Stimulated activated CD4-positive, alpha-beta T cell treated with anti-CD3 and anti-CD28 coated beads, Interleukin-1b, Interleukin-23, amount 100 ng/mL, for 48 hours (primary cell): Measurements from ENCODE around the gene ITPRID1.
"Not testable (repeated sequence)": the region's sequence is repeated elsewhere in the genome, so short reads cannot be mapped to it uniquely, and the experiment has no call there.

Experiments used
- DNase-seq: peaks from one replicate; pipeline ENCODE4 v3.0.0-alpha.2; 2020

ITPRID1 gene

DNA sequence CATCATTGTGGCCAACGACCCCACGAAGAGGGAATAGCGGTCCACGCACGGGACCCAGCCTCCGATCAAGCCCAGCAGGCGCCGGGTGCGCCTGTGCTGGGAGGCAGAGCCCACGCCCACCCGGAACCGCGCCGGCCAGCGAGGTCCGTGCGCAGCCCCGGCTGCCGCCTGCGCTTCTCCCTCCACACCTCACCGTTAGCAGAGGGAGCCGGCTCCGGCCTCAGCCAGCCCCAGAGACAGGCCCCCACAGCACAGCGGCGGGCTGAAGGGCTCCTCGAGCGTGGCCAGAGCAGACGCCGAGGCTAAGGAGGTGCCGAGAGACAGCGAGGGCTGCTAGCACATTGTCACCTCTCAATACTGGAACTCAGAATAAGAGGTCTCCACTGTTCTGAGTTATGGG lies 3.6 kb downstream of the ITPRID1 start:
- no peak for DNase-seq

GRCh38 chr7:31518766-31519165 lies 4.9 kb downstream of the ITPRID1 start:
- DNase-seq = no peak

DNA sequence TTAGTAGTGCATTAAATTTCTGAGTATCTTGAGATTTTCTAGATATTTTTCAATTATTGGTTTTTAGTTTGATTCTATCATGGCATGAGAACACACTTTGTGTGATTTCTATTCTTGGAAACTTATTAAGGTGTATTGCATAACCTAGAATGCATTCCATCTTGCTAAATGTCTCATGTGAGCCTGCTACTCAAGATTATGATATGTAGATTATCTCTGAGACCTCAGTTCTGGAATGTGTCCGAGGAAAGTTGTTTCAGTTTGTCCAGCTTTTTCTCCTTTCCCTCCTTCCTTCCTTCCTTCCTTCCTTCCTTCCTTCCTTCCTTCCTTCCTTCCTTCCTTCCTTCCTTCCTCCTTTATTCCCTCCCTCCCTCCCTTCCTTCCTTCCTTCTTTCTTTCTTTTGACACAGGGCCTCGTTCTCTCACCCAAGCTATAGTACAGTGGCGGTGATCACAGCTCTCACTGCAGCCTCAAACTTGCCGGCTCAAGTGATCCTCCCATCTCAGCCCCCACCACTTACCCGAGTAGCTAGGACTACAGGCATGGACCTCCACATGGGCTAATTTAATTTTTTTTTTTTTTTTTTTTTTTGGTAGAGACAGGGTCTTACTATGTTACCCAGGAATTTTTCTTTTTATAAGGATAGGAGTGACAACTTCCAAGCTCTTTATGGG lies 7.6 kb downstream of the ITPRID1 start:
- DNase-seq = no peak

- DNase-seq = no peak
These were observed 13.0 kb downstream of the ITPRID1 start for GRCh38 chr7:31526864-31527263.

GRCh38 chr7:31529103-31529502 lies 15.2 kb downstream of the ITPRID1 start:
- DNase-seq = no peak

DNA sequence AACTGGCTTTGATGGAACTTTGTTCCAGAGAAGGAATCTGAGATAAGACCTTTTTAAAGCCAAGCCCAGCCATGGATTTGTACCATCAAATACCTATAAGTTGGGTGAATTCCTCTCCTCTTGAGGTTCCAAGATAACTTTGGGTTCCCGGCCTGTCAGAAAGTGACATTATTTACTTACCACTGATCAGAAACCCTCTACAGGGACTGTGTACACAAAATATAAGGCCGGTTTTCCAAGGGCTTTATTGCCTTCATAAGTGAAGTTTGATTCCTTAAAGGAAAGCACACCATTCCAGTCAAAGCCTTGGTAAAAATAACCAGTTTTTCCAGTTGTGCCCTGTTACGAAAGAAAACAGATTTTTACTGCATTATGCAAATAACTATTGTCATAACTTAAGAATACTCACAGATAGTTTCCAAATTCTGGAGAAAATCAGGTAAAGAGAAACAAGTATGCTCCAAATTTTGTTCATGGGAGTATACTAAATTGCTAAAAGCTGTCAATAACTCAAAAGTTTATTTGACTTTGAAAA lies 26.8 kb downstream of the ITPRID1 start:
- DNase-seq = not testable (repeated sequence)

- no peak for DNase-seq
These were observed 31.7 kb downstream of the ITPRID1 start for GRCh38 chr7:31545549-31545948.

- no peak for DNase-seq
These were observed 35.7 kb downstream of the ITPRID1 start for GRCh38 chr7:31549611-31550010.

- DNase-seq = no peak
These were observed 36.5 kb downstream of the ITPRID1 start for GRCh38 chr7:31550432-31550831.

GRCh38 chr7:31553661-31554081 lies 39.8 kb downstream of the ITPRID1 start:
- no peak for DNase-seq

DNA sequence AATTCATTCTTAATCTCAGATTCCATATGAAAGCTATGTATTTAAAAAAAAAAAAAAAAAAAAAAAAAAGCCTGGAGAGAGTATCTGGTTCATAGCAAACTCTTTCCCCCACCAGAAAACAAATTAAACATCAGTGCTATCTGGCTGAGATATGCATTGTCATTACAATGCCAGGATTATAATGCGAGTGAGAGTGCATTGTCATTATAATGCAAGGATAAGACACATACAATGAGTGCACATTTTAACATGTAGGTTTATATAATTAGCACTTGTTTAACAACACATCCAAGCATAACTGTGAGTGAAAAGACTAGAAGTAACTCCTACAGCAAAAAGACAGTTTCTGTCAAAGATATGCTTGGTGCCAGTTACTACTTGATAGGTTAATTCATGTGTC lies 48.1 kb downstream of the ITPRID1 start:
- no peak for DNase-seq

DNA sequence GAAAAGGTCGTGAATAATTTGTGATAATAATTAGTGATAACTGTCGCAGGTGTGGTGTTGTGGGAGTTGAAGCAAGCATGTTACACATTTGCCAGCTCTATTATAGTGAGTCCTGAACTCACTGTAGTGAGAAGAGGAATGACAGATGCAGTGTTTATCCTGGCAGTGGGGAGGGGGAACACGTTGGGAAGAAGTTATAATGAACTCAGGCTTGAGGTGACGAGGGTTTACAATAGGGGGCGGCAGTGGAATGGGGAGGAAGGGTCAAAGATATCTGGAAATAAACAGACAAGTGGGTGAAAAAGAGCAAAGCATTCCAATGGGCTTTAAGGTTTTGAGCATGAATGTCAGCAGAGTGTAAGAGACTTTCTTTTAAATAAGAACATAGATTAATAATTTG lies 49.6 kb downstream of the ITPRID1 start:
- DNase-seq = no peak

DNA sequence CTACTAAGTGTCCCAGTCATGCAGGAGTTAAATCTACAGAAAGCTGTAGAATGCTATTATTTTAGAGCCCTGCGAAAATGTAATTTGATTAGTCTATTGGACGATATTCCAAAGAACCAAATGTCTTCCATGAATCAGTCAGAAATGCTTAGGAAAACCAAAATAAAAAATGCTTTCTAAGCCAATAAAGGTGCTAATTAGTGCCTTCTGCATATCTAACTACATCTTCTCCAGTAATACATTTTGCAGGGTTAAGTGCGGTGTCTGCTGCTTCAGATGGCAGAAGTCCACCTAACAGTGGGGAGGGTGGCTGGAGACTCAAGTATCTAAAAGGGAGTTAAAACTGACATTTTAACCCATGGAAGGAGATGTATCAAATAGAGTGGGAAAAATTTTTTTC lies 50.1 kb downstream of the ITPRID1 start:
- no peak for DNase-seq

DNA sequence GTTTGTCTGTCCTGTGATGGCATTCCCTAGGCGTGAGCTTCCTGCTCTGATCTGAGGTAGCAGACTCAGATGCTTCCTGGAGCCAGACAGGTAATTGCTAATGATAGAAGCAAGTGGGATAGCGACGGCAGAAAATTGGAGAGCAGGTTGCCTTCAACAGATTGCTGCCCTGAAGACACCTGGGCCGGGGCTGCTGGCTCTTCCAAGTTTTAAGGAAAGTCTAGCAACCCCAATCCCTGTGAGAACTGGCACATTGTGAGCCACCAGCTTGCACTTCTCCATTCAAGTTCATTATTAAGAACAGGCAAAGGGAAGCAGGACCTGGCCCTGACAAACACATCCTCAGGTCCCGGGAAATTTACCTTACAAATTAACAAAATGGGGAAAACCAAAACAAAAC lies 50.8 kb downstream of the ITPRID1 start:
- no peak for DNase-seq

DNA sequence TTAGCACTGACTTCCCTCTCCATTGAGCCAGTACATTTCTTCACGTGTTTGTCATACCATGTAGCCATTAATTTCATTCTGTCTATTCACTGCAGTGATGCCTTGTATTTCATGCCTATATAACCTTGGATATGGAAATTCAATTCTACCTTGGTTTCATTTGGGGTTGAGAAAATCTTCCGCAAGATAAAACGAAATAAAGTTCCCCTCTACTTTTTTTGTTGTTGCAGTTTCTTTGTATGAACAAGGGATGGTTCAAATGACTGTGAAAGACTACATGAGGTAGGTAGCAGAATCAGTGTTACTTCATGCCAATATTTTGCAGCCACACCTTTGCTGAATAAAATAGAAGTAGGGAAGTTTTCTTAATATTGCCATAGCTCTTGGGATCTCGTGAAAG lies 55.6 kb downstream of the ITPRID1 start:
- no peak for DNase-seq

DNA sequence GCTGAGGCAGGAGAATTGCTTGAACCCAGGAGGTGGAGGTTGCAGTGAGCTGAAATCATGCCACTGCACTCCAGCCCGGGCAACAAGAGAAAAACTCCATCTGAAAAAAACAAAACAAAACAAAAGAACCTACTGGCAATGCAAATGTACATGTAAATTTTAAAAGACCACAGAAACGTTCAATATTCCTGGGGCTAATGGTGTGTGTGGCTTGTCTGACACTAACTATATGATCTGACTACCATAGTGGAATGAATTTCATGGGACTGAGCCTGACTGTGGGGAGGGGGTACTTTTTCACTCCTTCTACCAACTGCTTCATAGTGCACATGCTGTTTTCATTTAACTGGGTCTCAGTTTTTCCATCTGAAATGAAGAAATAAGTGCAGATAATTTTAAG lies 69.6 kb downstream of the ITPRID1 start:
- no peak for DNase-seq

- DNase-seq = no peak
These were observed 70.1 kb downstream of the ITPRID1 start for GRCh38 chr7:31583942-31584341.

DNA sequence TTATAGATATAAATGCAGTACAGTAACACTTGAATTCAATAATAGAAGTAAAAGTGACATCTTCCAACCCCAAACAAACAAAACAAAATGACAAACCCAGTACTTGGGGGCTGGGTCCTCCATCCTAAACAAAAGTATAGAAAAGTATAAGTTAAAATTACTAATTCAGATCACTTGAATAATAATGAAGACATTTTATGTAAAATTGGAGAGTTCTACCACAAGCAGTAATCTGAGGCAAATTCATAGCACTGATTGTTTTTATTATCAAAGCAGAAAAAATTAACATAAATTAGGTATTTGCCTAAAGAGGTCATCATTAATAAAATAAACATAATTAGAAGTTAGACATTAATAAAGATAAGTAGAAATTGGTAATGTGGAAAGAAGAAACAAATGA lies 81.5 kb downstream of the ITPRID1 start:
- DNase-seq = no peak

DNA sequence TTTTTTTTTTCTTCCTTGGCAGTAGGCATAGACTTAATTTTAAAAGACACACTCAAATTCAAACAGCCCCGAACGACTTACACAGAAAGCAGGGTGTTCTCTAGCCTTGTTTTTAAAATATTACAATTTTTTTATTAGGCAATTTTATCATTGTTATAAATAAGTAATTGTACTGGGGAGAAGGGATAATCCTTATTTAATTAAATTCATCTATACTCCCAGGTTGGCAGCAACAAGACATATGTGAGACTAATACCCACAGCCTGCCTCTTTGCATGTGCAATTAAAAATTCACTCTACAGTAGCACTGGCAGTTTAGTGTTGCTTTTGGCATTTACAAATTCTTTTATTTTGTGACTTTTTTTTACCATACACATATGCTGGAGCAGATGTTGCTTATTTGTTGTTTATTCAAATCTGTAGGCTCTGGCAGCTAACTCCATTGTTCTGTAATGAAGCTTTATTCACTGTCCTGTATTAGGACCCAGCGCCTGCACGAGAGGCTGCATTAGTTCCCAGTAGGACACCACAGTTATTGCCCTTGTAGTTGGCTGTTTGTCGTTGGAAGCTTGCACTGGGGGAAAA lies 88.2 kb downstream of the ITPRID1 start:
- no peak for DNase-seq

GRCh38 chr7:31603046-31603445 lies 89.2 kb downstream of the ITPRID1 start:
- DNase-seq = no peak

GRCh38 chr7:31613604-31614003 lies 99.7 kb downstream of the ITPRID1 start:
- no peak for DNase-seq

DNA sequence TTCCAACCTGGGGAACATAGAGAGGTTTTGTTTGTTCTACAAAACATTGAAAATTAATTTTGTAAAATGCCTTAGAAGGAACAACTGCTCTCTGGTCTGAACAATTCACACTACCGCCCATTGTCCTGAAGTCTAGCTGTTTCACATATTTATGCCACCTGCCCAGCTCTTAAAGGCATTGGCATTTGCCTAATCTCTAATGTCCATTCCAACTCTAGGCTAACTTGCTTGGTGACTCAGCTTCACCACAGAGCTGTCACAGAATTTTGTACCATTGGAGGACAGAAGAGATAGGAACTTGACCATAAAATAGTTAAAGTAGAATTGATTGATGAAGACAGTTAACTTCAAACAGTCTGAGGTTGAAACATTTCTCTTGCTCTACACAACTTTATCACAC lies 119.6 kb downstream of the ITPRID1 start:
- DNase-seq = no peak

DNA sequence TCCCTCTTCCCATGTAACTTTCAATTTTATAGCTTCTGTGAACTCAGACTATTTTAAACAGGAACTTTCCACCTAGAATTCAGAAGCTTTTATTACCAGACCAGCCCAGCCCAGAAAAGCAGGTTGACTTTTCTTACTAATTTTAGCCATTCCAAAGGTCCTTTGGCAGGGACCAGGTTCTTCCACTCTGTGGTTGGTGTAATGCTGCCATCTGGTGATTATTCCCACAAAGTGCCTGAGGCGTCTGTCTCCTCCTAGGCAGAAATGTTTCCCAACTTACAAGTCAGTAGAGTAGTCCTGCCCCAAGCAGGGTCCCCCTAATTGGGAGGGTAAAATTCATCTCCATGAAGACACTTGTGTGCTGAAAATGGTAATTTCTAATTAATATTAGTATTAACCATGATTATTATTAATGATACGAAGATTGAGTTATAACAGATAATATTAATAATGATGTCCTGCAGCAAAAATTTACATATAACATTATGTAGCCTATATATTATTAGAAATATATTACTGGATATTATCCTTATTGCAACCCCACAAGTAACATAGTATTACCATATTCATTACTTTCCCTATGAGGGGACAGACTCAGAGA lies 120.1 kb downstream of the ITPRID1 start:
- no peak for DNase-seq

DNA sequence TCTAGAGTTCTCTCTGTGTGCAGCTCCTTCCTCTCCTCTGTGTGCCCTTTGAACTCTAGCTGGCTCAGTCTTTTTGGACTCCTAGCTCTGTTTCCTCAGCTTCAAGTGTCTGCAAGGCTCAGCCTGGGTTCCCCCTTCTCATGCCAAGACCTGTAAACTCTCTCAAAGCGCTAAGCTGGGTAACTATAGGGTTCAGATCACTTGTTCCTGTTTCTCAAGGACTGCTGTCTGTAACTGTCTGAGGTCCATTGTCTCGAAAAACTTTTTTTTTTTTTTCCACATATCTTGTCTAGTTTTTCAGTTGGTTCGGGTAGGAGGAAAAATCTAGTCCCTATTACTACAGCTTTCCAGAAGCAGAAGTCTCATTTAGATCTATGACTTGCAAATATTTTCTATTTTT lies 126.5 kb downstream of the ITPRID1 start:
- no peak for DNase-seq
